Measurements from ENCODE around the gene YY1. TPM values are rescaled to one million over a fixed set of nuclear protein-coding genes. Genes with fewer than 3 reads are reported as not detected.

Gene YY1
- total RNA-seq, 3 donors from 2014 or later (not counting 1 experiment from before 2014, with no cell fraction given) = 77.9 to 92.6 (median 90.4) TPM

- Histone ChIP-seq H3K27me3 (ENCODE audit: control insufficient read depth, insufficient read depth, low read length) (no peaks in the 10 kb centered on the region), H3K9me3 (ENCODE audit: control insufficient read depth, insufficient read depth, low read length) (no peaks in the 10 kb centered on the region), H3K36me3 (ENCODE audit: control insufficient read depth, insufficient read depth, low read length) (no peaks in the 10 kb centered on the region), H3K4me3 (ENCODE audit: low read length) (peak overlapping the region; percentile 76), H3K27ac (ENCODE audit: low read length) (peak overlapping the region; percentile 83), H3K4me1 (ENCODE audit: control insufficient read depth, insufficient read depth, low read length) (peaks cover 19% of the 10 kb centered on the region)
- 24% methylated on average over 15 of the region's 15 CpGs for WGBS (ENCODE audit: insufficient coverage)
- ATAC-seq (no peak), DNase-seq (no peak)
- no peak for TF ChIP-seq CTCF (IDR thresholded peaks at IDR 0.05)
- Mint-ChIP-seq H3K9me3 (no peaks in the 10 kb centered on the region), H3K36me3 (no peaks in the 10 kb centered on the region), H3K4me1 (peaks cover 18 to 29% of the 10 kb centered on the region in 2 donors), H3K4me3 (peak overlapping the region; percentile 87), H3K27ac (peak overlapping the region; percentile 80), H3K27me3 (ENCODE audit: low read depth in 2 of 2) (no peaks in the 10 kb centered on the region)
- intact Hi-C loops (cut with micrococcal nuclease) = no loop called here
These were observed 25.4 kb upstream of the YY1 start for GRCh38 chr14:100213587-100213955.

- under 1% methylated on average over 90 of the region's 90 CpGs for WGBS (ENCODE audit: insufficient coverage)
- TF ChIP-seq CTCF (IDR thresholded peaks at IDR 0.05) = no peak
- intact Hi-C loops (cut with micrococcal nuclease) = loop anchor here (1.0 to 2.0 kb wide), 2 partner anchors 21 to 25 kb away; partner anchors contain the start of gene YY1
- Mint-ChIP-seq H3K4me1 (peaks cover 18 to 29% of the 10 kb centered on the region in 2 donors), H3K36me3 (no peaks in the 10 kb centered on the region), H3K4me3 (peak overlapping the region; percentile 87), H3K9me3 (no peaks in the 10 kb centered on the region), H3K27me3 (ENCODE audit: low read depth in 2 of 2) (no peaks in the 10 kb centered on the region), H3K27ac (peak overlapping the region; percentile 80)
- Histone ChIP-seq H3K9me3 (ENCODE audit: control insufficient read depth, insufficient read depth, low read length) (no peaks in the 10 kb centered on the region), H3K27ac (ENCODE audit: low read length) (peak overlapping the region; percentile 83), H3K4me1 (ENCODE audit: control insufficient read depth, insufficient read depth, low read length) (peaks cover 19% of the 10 kb centered on the region), H3K27me3 (ENCODE audit: control insufficient read depth, insufficient read depth, low read length) (no peaks in the 10 kb centered on the region), H3K4me3 (ENCODE audit: low read length) (peak overlapping the region; percentile 76), H3K36me3 (ENCODE audit: control insufficient read depth, insufficient read depth, low read length) (no peaks in the 10 kb centered on the region)
- ATAC-seq = peak; percentile 96 to 99 (median 96)
- DNase-seq = peak; percentile 84 to 95
These were observed 24.8 kb upstream of the YY1 start for GRCh38 chr14:100213956-100214769.

GRCh38 chr14:100214770-100215083 lies 24.2 kb upstream of the YY1 start:
- no peaks in the 10 kb centered on the region for H3K36me3 Mint-ChIP-seq
- no peaks in the 10 kb centered on the region for H3K9me3 Mint-ChIP-seq
- H3K36me3 ChIP-seq (ENCODE audit: control insufficient read depth, insufficient read depth, low read length) = no peaks in the 10 kb centered on the region
- TF ChIP-seq CTCF (IDR thresholded peaks at IDR 0.05) = no peak
- no peaks in the 10 kb centered on the region for H3K9me3 ChIP-seq (ENCODE audit: control insufficient read depth, insufficient read depth, low read length)
- 24% methylated on average over 10 of the region's 12 CpGs for WGBS (ENCODE audit: insufficient coverage)
- intact Hi-C loops (cut with micrococcal nuclease) = loop anchor here (1.0 to 2.0 kb wide), 2 partner anchors 21 to 24 kb away; partner anchors contain the start of gene YY1
- H3K27ac ChIP-seq (ENCODE audit: low read length) = peak overlapping the region; percentile 75
- H3K27me3 Mint-ChIP-seq (ENCODE audit: low read depth in 2 of 2) = no peaks in the 10 kb centered on the region
- H3K4me1 Mint-ChIP-seq = peaks cover 18 to 29% of the 10 kb centered on the region in 2 donors
- peak overlapping the region; percentile 72 for H3K4me3 Mint-ChIP-seq
- ATAC-seq (no peak), DNase-seq (no peak)
- H3K27ac Mint-ChIP-seq = peak overlapping the region; percentile 47 to 80
- no peaks in the 10 kb centered on the region for H3K27me3 ChIP-seq (ENCODE audit: control insufficient read depth, insufficient read depth, low read length)
- H3K4me1 ChIP-seq (ENCODE audit: control insufficient read depth, insufficient read depth, low read length) = peaks cover 19% of the 10 kb centered on the region
- peak overlapping the region; percentile 54 for H3K4me3 ChIP-seq (ENCODE audit: low read length)

Data from natural killer cell (primary cell).